IMR-90 (cell line): Measurements from ENCODE around the gene ENAH. TPM values are rescaled to one million over a fixed set of nuclear protein-coding genes. Genes with fewer than 3 reads are reported as not detected.

ENCODE experiments used
- ATAC-seq: fragments of 200-7000 bp; cut with Tn5 transposase; 2 replicates; pipeline ENCODE4 v1.9.1; 2020; ENCODE audit warnings: low read depth, mild to moderate bottlenecking, moderate library complexity
- BruUV-seq: library from RNA; stranded (reverse); fragments of 400-500 nt; replicated peaks from 2 replicates; lab custom pipeline; 2021; lab: Mats Ljungman, UMichigan
- CTCF ChIA-PET: fragments of 300-600 bp; formaldehyde crosslinking; extraction: SDS; loops from one replicate; lab custom pipeline; 2021; ENCODE audit warnings: antibody characterized with exemption; lab: Yijun Ruan, JAX
- POLR2A ChIA-PET: fragments of 300-600 bp; sonication (Branson Sonifier 250); formaldehyde crosslinking; loops from one replicate; lab custom pipeline; 2022; ENCODE audit warnings: antibody characterized with exemption; ENCODE audit not compliant: unreplicated experiment; lab: Charles Lee
- DNase-seq: peaks from one replicate; pipeline ENCODE4 v3.0.0; 2013
- H2AFZ ChIP-seq: replicated peaks from 2 replicates; pipeline ENCODE3; 2013; ENCODE audit warnings: low read length, mild to moderate bottlenecking; ENCODE audit not compliant: poor library complexity
- H2AK5ac ChIP-seq: 2 replicates; pipeline ENCODE4 v1.6.1; 2013; ENCODE audit warnings: low read depth, low read length, inconsistent platforms
- H2AK9ac ChIP-seq: replicated peaks from 2 replicates; pipeline ENCODE3; 2013; ENCODE audit warnings: mild to moderate bottlenecking, low read depth, low read length, moderate library complexity; ENCODE audit not compliant: poor library complexity
- H2BK120ac ChIP-seq: 2 replicates; pipeline ENCODE4 v1.6.1; 2013; ENCODE audit warnings: low read depth, low read length, inconsistent platforms
- H2BK15ac ChIP-seq: 3 replicates; pipeline ENCODE4 v1.6.1; 2013; ENCODE audit warnings: low read depth, low read length, inconsistent platforms
- H2BK20ac ChIP-seq: 2 replicates; pipeline ENCODE4 v1.6.1; 2013; ENCODE audit warnings: low read depth, mild to moderate bottlenecking, inconsistent platforms, low read length, moderate library complexity
- H2BK5ac ChIP-seq: 2 replicates; pipeline ENCODE4 v1.6.1; 2013; ENCODE audit warnings: mild to moderate bottlenecking, low read depth, low read length, inconsistent platforms; ENCODE audit not compliant: poor library complexity, severe bottlenecking
- H3K14ac ChIP-seq: replicated peaks from 2 replicates; pipeline ENCODE4 v1.6.1; 2013; ENCODE audit warnings: low read depth, low read length, inconsistent platforms
- H3K18ac ChIP-seq: 2 replicates; pipeline ENCODE4 v1.6.1; 2013; ENCODE audit warnings: low read depth, low read length, control low read depth
- H3K23ac ChIP-seq: 2 replicates; pipeline ENCODE4 v1.6.1; 2013; ENCODE audit warnings: low read depth, low read length, inconsistent platforms
- H3K27ac ChIP-seq: 2 replicates; pipeline ENCODE4 v1.5.1; 2013; ENCODE audit warnings: mild to moderate bottlenecking, control low read depth, low read length; ENCODE audit not compliant: insufficient read depth
- H3K27me3 ChIP-seq: 2 replicates; pipeline ENCODE4 v1.6.1; 2013; ENCODE audit warnings: low read length; ENCODE audit not compliant: control insufficient read depth, insufficient read depth
- H3K36me3 ChIP-seq: 2 replicates; pipeline ENCODE4 v1.6.1; 2013; ENCODE audit warnings: low read length, mixed read lengths; ENCODE audit not compliant: control insufficient read depth, insufficient read depth
- H3K4ac ChIP-seq: 2 replicates; pipeline ENCODE4 v1.6.1; 2013; ENCODE audit warnings: low read depth, low read length, inconsistent platforms
- H3K4me1 ChIP-seq: 2 replicates; pipeline ENCODE4 v1.6.1; 2013; ENCODE audit warnings: low read length, mixed read lengths; ENCODE audit not compliant: control insufficient read depth, insufficient read depth
- H3K4me2 ChIP-seq: 2 replicates; pipeline ENCODE4 v1.6.1; 2013; ENCODE audit warnings: low read depth, mild to moderate bottlenecking, control low read depth, low read length, moderate library complexity
- H3K4me3 ChIP-seq: 2 replicates; pipeline ENCODE4 v1.5.1; 2013; ENCODE audit warnings: low read depth, mild to moderate bottlenecking, control low read depth, low read length, moderate library complexity; ENCODE audit not compliant: insufficient read depth
- H3K56ac ChIP-seq: 2 replicates; pipeline ENCODE4 v1.6.1; 2013; ENCODE audit warnings: low read length, inconsistent platforms; ENCODE audit not compliant: insufficient read depth; ENCODE audit errors: extremely low read depth
- H3K79me1 ChIP-seq, 2 experiments: 2 replicates each; pipeline ENCODE4 v1.6.1; 2013; ENCODE audit warnings: low read length in 2 of 2, inconsistent platforms in 1 of 2, low read depth in 1 of 2
- H3K9ac ChIP-seq: 2 replicates; pipeline ENCODE4 v1.6.1; 2013; ENCODE audit warnings: low read depth, low read length, control low read depth
- H3K9me1 ChIP-seq: 2 replicates; pipeline ENCODE4 v1.6.1; 2013; ENCODE audit warnings: low read length, inconsistent platforms; ENCODE audit not compliant: insufficient read depth
- H3K9me3 ChIP-seq: 2 replicates; pipeline ENCODE4 v1.6.1; 2013; ENCODE audit warnings: low read length; ENCODE audit not compliant: control insufficient read depth, insufficient read depth
- H4K20me1 ChIP-seq: 2 replicates; pipeline ENCODE4 v1.6.1; 2013; ENCODE audit warnings: low read length, inconsistent platforms; ENCODE audit not compliant: insufficient read depth
- H4K5ac ChIP-seq: 2 replicates; pipeline ENCODE4 v1.6.1; 2013; ENCODE audit warnings: mild to moderate bottlenecking, low read depth, low read length, control low read depth
- H4K8ac ChIP-seq, 2 experiments: 2 replicates each; pipeline ENCODE4 v1.6.1; 2013; ENCODE audit warnings: low read depth in 2 of 2, low read length in 2 of 2, control low read depth in 1 of 2, inconsistent platforms in 1 of 2
- H4K91ac ChIP-seq: 2 replicates; pipeline ENCODE4 v1.6.1; 2013; ENCODE audit warnings: low read depth, low read length, inconsistent platforms; ENCODE audit not compliant: insufficient read depth
- CHD1 ChIP-seq: IDR thresholded peaks from 2 replicates; pipeline ENCODE4 v1.6.1; 2012; ENCODE audit warnings: low read depth, low read length, improper control_type of control experiment
- MAFK ChIP-seq: IDR thresholded peaks from 2 replicates; pipeline ENCODE4 v1.6.1; 2012; ENCODE audit warnings: low read depth, low read length, improper control_type of control experiment
- MXI1 ChIP-seq: IDR thresholded peaks from 2 replicates; pipeline ENCODE4 v1.6.1; 2012; ENCODE audit warnings: low read depth, mild to moderate bottlenecking, low read length, moderate library complexity, borderline replicate concordance
- RAD21 ChIP-seq: IDR thresholded peaks from 2 replicates; pipeline ENCODE4 v1.6.1; 2012; ENCODE audit warnings: low read length, improper control_type of control experiment
- SMC3 ChIP-seq: fragments of 150-350 bp; IDR thresholded peaks from 2 replicates; pipeline ENCODE4 v1.6.1; 2016; ENCODE audit warnings: low read depth, mild to moderate bottlenecking, antibody characterized with exemption, low read length, moderate library complexity
- WGBS, 2 experiments: methylation state at CpG; one replicate each; pipeline versions ENCODE4 v1.1.5 to v1.1.7; 2013; ENCODE audit warnings: missing lambda C conversion rate in 2 of 2; ENCODE audit not compliant: insufficient read length in 1 of 2; ENCODE audit errors: extremely low coverage in 2 of 2; 5-methylcytosine and 5-hydroxymethylcytosine counted together
- dilution Hi-C: fragments of 300-500 bp; cut with HindIII; formaldehyde crosslinking; loops from one replicate; pipeline ENCODE4 v1.14.3; 2018; ENCODE audit warnings: low sequenced_read_pairs; ENCODE audit not compliant: unreplicated experiment
- in situ Hi-C: fragments of 300-500 bp; cut with MboI; formaldehyde crosslinking; loops from 3 replicates; pipeline ENCODE4 v1.14.3; 2019; ENCODE audit warnings: low sequenced_read_pairs, inconsistent platforms, mixed read lengths
- intact Hi-C: fragments of 100-400 bp; cut with micrococcal nuclease; formaldehyde crosslinking; loops from 2 replicates; pipeline ENCODE4 v1.10.0; 2022
- polyA plus RNA-seq, 3 experiments: library from polyadenylated mRNA; depleted of rRNA; stranded (reverse); fragments of >200 nt; gene quantifications; 2 replicates each; pipeline ENCODE4 v1.2.3, GENCODE V29; 2012; ENCODE audit warnings: low replicate concordance in 1 of 3
- total RNA-seq: library from RNA; depleted of rRNA; stranded (reverse); fragments of >200 nt; gene quantifications from 2 replicates; pipeline ENCODE4 v1.2.3, GENCODE V29; 2012

ENAH gene
- total and polyA plus RNA-seq, 2 of the 4 experiments (the other 2 are of a cell fraction), result 61.3 to 86.9 TPM

DNA sequence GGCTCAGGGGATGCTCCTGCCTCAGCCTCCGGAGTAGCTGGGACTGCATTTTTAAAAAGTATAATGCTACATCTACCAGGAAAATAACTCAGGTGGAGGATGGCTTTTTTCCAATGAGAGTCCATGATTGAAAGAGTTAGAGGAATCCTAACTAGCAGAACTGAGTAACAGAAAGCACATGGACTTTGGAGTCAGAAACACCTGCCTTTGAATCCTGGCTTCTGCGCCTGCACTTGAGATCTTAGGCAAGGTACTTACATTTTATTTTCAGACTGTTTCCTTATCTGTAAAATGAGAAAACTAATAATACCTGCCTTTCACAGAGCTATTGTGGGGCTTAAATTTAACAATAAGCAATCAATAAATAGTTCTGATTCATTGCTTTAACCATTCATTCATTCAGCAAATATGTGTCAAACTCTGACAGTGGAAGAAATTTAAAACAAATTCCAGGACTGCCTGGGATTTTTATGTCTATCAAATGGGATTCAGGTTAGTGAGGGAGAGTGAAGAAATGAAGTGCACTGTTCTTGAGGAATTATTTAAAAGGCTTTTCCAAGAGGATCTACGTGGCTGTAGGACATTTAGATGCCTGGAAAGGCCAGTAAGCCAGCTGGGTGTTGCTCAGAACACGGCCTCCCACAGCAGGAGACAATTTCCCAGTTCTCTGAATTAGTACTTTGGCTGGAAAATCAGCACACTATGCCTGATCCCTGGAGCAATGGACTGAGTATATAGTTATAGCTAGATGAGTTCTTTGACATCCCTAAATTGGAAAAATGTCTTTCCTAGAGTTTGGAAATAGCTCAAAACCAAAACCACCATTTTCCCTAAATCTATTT, 212.3 kb downstream of the ENAH start:
- Histone ChIP-seq H2BK20ac (no peak overlapping the region), H3K79me1 (no peaks in the 10 kb centered on the region), H3K4me3 (no peak overlapping the region), H4K8ac (no peak overlapping the region), H2AK9ac (no peak overlapping the region), H2AFZ (no peak overlapping the region), H2BK120ac (no peak overlapping the region), H3K36me3 (no peaks in the 10 kb centered on the region), H3K18ac (no peak overlapping the region), H3K9me3 (no peaks in the 10 kb centered on the region), H4K91ac (no peak overlapping the region), H3K27me3 (peaks cover 5% of the 10 kb centered on the region; the same call in 1 of the 2 replicates), H3K4me1 (peaks cover 3% of the 10 kb centered on the region; the same call in 1 of the 2 replicates), H3K9ac (no peak overlapping the region), H4K20me1 (no peaks in the 10 kb centered on the region), H3K14ac (no peak overlapping the region), H3K27ac (no peak overlapping the region), H2BK5ac (no peak overlapping the region), H3K56ac (no peak overlapping the region), H3K9me1 (no peaks in the 10 kb centered on the region), H3K23ac (no peak overlapping the region), H2BK15ac (no peak overlapping the region), H4K5ac (no peak overlapping the region), H2AK5ac (no peak overlapping the region), H3K4ac (no peak overlapping the region), H3K4me2 (no peak overlapping the region)
- DNase-seq, result no peak
- intact Hi-C loops (no loop called here), in situ Hi-C loops (no loop called here), dilution Hi-C loops (no loop called here)
- no TSS peak for BruUV-seq
- no CpG with 5 or more reads among the region's 4 CpGs for WGBS, 2 experiments
- CTCF ChIA-PET, result interaction anchor here (0.5 to 1.7 kb wide), 3 partner anchors 18 to 122 kb away, joined by 3 to 8 read pairs (median 5); no protein-coding TSS in a partner anchor
- ATAC-seq, result no peak
- TF ChIP-seq MXI1, result no peak
- no peak for TF ChIP-seq CHD1
- TF ChIP-seq RAD21, result no peak
- no peak for TF ChIP-seq SMC3
- no peak for TF ChIP-seq MAFK
- POLR2A ChIA-PET, result no interaction called here
